ENCODE data around the gene ANKRD28.

GRCh38 chr3:15750143-15750542, 47.6 kb downstream of the ANKRD28 start:
- no peak for TF ChIP-seq CTCF (IDR thresholded peaks at IDR 0.05; ENCODE audit: control extremely low read depth in 1 of 3, insufficient read depth in 1 of 3, low read depth in 1 of 3, low read length in 3 of 3)
- TF ChIP-seq POLR2A (IDR thresholded peaks at IDR 0.05; ENCODE audit: control extremely low read depth in 1 of 2, low read depth in 2 of 2, low read length in 2 of 2) = no peak
- TF ChIP-seq SRF (IDR thresholded peaks at IDR 0.05; ENCODE audit: low read depth, low read length) = no peak
- no peak for TF ChIP-seq EZH2 (IDR thresholded peaks at IDR 0.05; ENCODE audit: low read depth, low read length, severe bottlenecking)
- TF ChIP-seq YY1 (IDR thresholded peaks at IDR 0.05; ENCODE audit: low read depth, low read length) = no peak
- TF ChIP-seq TAF1 (IDR thresholded peaks at IDR 0.05; ENCODE audit: low read depth, low read length) = no peak
- TF ChIP-seq ZNF274 (IDR thresholded peaks at IDR 0.05; ENCODE audit: borderline replicate concordance, extremely low read depth, low read length) = no peak
- no peak for TF ChIP-seq POLR2AphosphoS5 (IDR thresholded peaks at IDR 0.05; ENCODE audit: low read depth, low read length)
- TF ChIP-seq TBP (IDR thresholded peaks at IDR 0.05; ENCODE audit: low read depth, low read length) = no peak
- TF ChIP-seq, protein P1, sequence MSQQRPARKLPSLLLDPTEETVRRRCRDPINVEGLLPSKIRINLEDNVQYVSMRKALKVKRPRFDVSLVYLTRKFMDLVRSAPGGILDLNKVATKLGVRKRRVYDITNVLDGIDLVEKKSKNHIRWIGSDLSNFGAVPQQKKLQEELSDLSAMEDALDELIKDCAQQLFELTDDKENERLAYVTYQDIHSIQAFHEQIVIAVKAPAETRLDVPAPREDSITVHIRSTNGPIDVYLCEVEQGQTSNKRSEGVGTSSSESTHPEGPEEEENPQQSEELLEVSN (IDR thresholded peaks at IDR 0.05) = no peak
- TF ChIP-seq RFX5 (IDR thresholded peaks at IDR 0.05; ENCODE audit: borderline replicate concordance, low read depth, low read length) = no peak
- no peak for TF ChIP-seq ATF2 (IDR thresholded peaks at IDR 0.05; ENCODE audit: low read length)
